GM12891 (cell line): ENCODE measurements around the gene C17orf114.
A peak's percentile ranks its signal among the peaks of the same experiment; 100 is the strongest.

Experiments
- DNase-seq: peaks from one replicate; pipeline ENCODE4 v3.0.0; 2011; ENCODE audit warnings: low spot score; ENCODE audit not compliant: insufficient read length
- FAIRE-seq: peaks from 2 replicates; lab custom pipeline; 2011; peaks lifted over from hg19 to GRCh38; lab: Jason Lieb, UNC
- PAX5 ChIP-seq: IDR thresholded peaks from 2 replicates; pipeline ENCODE4 v1.6.1; 2011; ENCODE audit warnings: low read length, moderate library complexity, mild to moderate bottlenecking; ENCODE audit not compliant: insufficient read depth, severe bottlenecking
- POLR2A ChIP-seq: IDR thresholded peaks from 2 replicates; pipeline ENCODE4 v1.6.1; 2011; ENCODE audit warnings: low read depth, low read length, control low read depth
- POLR2AphosphoS5 ChIP-seq: IDR thresholded peaks from 2 replicates; pipeline ENCODE4 v1.6.1; 2011; ENCODE audit warnings: low read depth, low read length, control low read depth
- POU2F2 ChIP-seq: IDR thresholded peaks from 2 replicates; pipeline ENCODE4 v1.6.1; 2011; ENCODE audit warnings: low read depth, mild to moderate bottlenecking, control low read depth, low read length, moderate library complexity
- SPI1 ChIP-seq: IDR thresholded peaks from 2 replicates; pipeline ENCODE4 v1.6.1; 2011; ENCODE audit warnings: low read depth, low read length, control low read depth
- TAF1 ChIP-seq: IDR thresholded peaks from 2 replicates; pipeline ENCODE4 v1.6.1; 2011; ENCODE audit warnings: low read depth, low read length, control low read depth

The C17orf114 gene

DNA sequence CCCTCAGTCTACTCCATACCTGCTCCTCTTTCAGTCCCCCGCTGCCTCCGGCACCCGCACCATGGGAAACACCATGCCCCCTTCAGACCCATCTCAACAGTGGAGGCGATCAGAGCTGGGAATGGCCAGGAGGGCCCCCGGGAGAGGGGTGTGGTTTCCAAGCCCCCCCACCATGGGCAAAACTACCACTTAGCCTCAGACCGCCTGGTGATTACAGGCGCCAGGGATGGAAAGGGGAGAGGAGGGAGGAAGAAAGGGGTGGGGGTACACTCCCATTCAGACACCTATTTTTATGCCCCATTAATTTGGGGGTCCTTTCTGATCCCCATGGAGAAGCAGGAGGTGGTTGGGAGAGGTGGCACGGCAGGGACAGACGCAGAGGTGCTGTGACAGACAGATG is at the start of gene C17orf114:
TSS of gene C17orf114 (minus strand) at position 101 of the 400 bp plus-strand sequence.
- no peak for FAIRE-seq
- TF ChIP-seq PAX5 = no peak
- TF ChIP-seq TAF1 = no peak
- TF ChIP-seq POU2F2 = no peak
- no peak for TF ChIP-seq POLR2AphosphoS5
- no peak for TF ChIP-seq POLR2A
- TF ChIP-seq SPI1 = no peak
- DNase-seq = no peak

- TF ChIP-seq SPI1 (no peak), PAX5 (no peak), POLR2A (no peak), POU2F2 (no peak), TAF1 (no peak), POLR2AphosphoS5 (no peak)
- no peak for FAIRE-seq
- DNase-seq = no peak
Observed at GRCh38 chr17:4851084-4851483, 49.0 kb upstream of the C17orf114 start.

DNA sequence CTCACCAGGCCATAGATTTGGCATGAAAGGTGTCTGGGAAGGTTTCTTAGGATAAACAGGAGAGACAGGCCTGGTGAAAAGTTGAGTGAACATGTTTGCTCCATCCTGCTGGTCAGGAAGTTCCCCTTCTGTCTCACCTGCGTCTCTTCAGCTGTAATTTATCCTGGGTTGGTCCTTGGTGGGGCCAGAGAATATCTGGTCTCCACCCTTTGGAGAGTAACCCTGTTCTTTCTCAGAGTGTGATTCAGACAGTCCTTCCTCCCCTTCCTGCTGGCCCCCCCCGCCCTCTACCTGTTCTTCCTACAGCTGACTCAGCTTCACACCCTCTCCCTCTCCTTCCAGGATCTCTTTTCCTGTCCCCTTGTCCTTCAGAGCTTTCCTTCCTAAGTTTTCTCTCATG is 48.1 kb upstream of the C17orf114 start:
- TF ChIP-seq POU2F2 = no peak
- no peak for TF ChIP-seq PAX5
- DNase-seq = no peak
- FAIRE-seq = no peak

DNA sequence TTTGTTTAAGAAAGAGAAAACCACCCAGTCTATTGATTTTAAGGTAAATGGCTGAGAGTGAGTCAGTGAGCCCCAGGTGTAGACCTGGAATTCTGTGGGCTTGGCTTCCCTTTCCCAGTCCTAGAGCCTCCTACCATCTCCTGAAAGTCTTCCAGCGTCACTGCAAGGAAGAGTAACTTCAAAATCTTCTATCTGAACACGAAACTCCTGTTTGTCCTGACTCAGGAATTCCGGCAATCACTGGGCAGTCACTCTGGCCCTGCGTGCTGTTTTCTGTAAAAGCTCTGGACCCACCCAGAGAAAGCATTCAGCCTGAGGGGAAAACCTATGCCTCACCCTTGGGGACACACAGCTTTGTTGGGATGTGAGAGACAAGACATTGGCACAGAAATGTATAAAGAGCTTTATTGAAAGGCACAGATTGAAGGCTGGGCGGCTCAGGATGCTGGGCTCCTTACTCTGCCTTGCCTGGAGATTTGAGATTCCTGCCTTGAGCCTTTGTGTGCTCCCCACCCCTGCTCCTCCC is 46.9 kb upstream of the C17orf114 start:
- FAIRE-seq (no peak), DNase-seq (no peak)
- TF ChIP-seq POLR2AphosphoS5 = no peak

- TF ChIP-seq POLR2AphosphoS5 (no peak), POLR2A (no peak), SPI1 (no peak), PAX5 (no peak), TAF1 (no peak), POU2F2 (no peak)
- FAIRE-seq (peak; percentile 16), DNase-seq (no peak)
Observed at GRCh38 chr17:4846635-4847390, 44.7 kb upstream of the C17orf114 start.

GRCh38 chr17:4845118-4845517 is 43.0 kb upstream of the C17orf114 start:
- DNase-seq (no peak), FAIRE-seq (no peak)
- TF ChIP-seq POU2F2 (no peak), PAX5 (no peak), POLR2AphosphoS5 (no peak), SPI1 (no peak), TAF1 (no peak), POLR2A (no peak)

DNA sequence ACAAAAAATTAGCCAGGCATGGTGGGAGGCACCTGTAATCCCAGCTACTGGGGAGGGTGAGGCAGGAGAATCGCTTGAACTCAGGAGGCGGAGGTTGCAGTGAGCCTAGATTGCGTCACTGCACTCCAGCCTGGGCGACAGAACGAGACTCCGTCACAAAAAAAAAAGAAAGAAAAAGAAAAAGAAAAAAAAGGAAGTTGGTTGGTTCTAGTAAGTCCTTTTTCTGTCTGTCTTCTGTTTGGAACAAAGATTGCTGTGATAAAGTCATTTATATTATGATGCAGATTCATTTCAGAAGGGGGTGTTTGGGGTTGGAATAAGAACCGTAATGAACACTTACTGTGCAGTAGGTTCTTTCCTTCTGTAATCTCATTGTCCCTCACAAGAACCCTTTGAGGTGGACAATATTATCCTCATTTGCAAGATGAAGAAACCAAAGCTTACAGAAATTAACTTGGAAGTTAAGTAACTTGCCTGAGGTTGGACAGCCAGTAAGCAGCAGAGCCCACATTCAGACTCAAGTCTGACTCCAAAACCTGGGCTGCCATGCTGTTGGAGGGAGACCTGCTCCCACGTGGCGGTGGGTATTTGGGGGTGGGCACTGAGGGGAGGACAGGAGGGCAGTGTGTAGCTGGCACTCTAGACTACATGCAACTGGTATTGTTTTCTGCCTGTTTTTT is 41.3 kb upstream of the C17orf114 start:
- DNase-seq (no peak), FAIRE-seq (no peak)
- no peak for TF ChIP-seq PAX5
- no peak for TF ChIP-seq POLR2AphosphoS5
- TF ChIP-seq POLR2A = no peak
- TF ChIP-seq POU2F2 = no peak
- TF ChIP-seq TAF1 = no peak
- no peak for TF ChIP-seq SPI1

DNA sequence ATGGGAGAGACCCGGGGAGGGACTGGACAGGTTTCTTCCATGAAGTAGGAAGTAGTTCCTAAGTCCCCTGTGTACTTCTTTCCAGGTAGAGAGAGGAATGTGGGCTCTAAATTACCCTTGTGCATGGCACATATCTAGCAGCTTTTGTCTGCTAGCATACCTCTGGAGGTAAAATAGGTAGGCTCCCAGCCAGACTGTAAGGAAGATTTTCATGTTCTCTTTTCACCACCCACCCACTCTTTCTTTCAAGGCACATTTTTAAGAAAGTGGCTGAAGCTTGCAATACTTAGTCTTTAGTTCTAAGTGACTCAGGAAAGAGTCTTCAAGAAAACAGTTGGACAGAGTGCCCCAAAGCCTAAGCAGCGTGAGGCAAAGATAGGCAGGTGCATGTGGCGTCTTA is 40.2 kb upstream of the C17orf114 start:
- FAIRE-seq (no peak), DNase-seq (no peak)
- TF ChIP-seq TAF1 (no peak), POU2F2 (no peak), SPI1 (no peak), POLR2AphosphoS5 (no peak), PAX5 (no peak), POLR2A (no peak)

GRCh38 chr17:4840893-4841242 is 38.7 kb upstream of the C17orf114 start:
- DNase-seq (no peak), FAIRE-seq (no peak)
- TF ChIP-seq POU2F2 = no peak
- TF ChIP-seq PAX5 = no peak
- TF ChIP-seq SPI1 = no peak
- TF ChIP-seq POLR2A = no peak
- TF ChIP-seq POLR2AphosphoS5 = no peak
- TF ChIP-seq TAF1 = no peak
